Measurements from ENCODE around the gene MCM3AP. TPM values are rescaled to one million over a fixed set of nuclear protein-coding genes. Genes with fewer than 3 reads are reported as not detected.

The MCM3AP gene
- total RNA-seq, 1 experiment from 2014 or later = 128 TPM

- CTCF ChIA-PET = no interaction called here
- no peak for TF ChIP-seq CTCF (IDR thresholded peaks at IDR 0.05; ENCODE audit: unreplicated experiment)
- BruUV-seq (replicated peaks) = no TSS peak
- H3K36me3 Mint-ChIP-seq (ENCODE audit: insufficient read depth, unreplicated experiment) = no peaks in the 10 kb centered on the region
- no peak for DNase-seq (ENCODE audit: unreplicated experiment)
- H3K27ac Mint-ChIP-seq (ENCODE audit: low read depth, unreplicated experiment) = no peak overlapping the region
- no peaks in the 10 kb centered on the region for H3K27me3 Mint-ChIP-seq (ENCODE audit: insufficient read depth, unreplicated experiment)
- intact Hi-C loops (cut with micrococcal nuclease) = no loop called here
- H3K4me3 Mint-ChIP-seq (ENCODE audit: unreplicated experiment) = no peak overlapping the region
- POLR2A ChIA-PET = no interaction called here
- H3K9me3 Mint-ChIP-seq (ENCODE audit: unreplicated experiment) = no peaks in the 10 kb centered on the region
- H3K4me1 Mint-ChIP-seq (ENCODE audit: insufficient read depth, unreplicated experiment) = peaks cover 6% of the 10 kb centered on the region
Measured at GRCh38 chr21:46318464-46318845, 33.0 kb upstream of the MCM3AP start.

- BruUV-seq (replicated peaks) = no TSS peak
- Mint-ChIP-seq H3K4me3 (ENCODE audit: unreplicated experiment) (no peak overlapping the region), H3K36me3 (ENCODE audit: insufficient read depth, unreplicated experiment) (no peaks in the 10 kb centered on the region), H3K27me3 (ENCODE audit: insufficient read depth, unreplicated experiment) (no peaks in the 10 kb centered on the region), H3K27ac (ENCODE audit: low read depth, unreplicated experiment) (no peak overlapping the region), H3K9me3 (ENCODE audit: unreplicated experiment) (no peaks in the 10 kb centered on the region), H3K4me1 (ENCODE audit: insufficient read depth, unreplicated experiment) (peaks cover 6% of the 10 kb centered on the region)
- no peak for TF ChIP-seq CTCF (IDR thresholded peaks at IDR 0.05; ENCODE audit: unreplicated experiment)
- DNase-seq (ENCODE audit: unreplicated experiment) = no peak
- CTCF ChIA-PET = no interaction called here
- POLR2A ChIA-PET = no interaction called here
- intact Hi-C loops (cut with micrococcal nuclease) = no loop called here
Measured at GRCh38 chr21:46317710-46318463, 32.5 kb upstream of the MCM3AP start.

- H3K9me3 Mint-ChIP-seq (ENCODE audit: unreplicated experiment) = no peaks in the 10 kb centered on the region
- intact Hi-C loops (cut with micrococcal nuclease) = no loop called here
- ChIA-PET POLR2A (no interaction called here), CTCF (no interaction called here)
- DNase-seq (ENCODE audit: unreplicated experiment) = no peak
- peaks cover 6% of the 10 kb centered on the region for H3K4me1 Mint-ChIP-seq (ENCODE audit: insufficient read depth, unreplicated experiment)
- no peaks in the 10 kb centered on the region for H3K36me3 Mint-ChIP-seq (ENCODE audit: insufficient read depth, unreplicated experiment)
- H3K27me3 Mint-ChIP-seq (ENCODE audit: insufficient read depth, unreplicated experiment) = no peaks in the 10 kb centered on the region
- no peak overlapping the region for H3K27ac Mint-ChIP-seq (ENCODE audit: low read depth, unreplicated experiment)
- no TSS peak for BruUV-seq (replicated peaks)
- H3K4me3 Mint-ChIP-seq (ENCODE audit: unreplicated experiment) = no peak overlapping the region
- no peak for TF ChIP-seq CTCF (IDR thresholded peaks at IDR 0.05; ENCODE audit: unreplicated experiment)
Measured at GRCh38 chr21:46316708-46317324, 31.4 kb upstream of the MCM3AP start.

- no peak for DNase-seq (ENCODE audit: unreplicated experiment)
- no peaks in the 10 kb centered on the region for H3K27me3 Mint-ChIP-seq (ENCODE audit: insufficient read depth, unreplicated experiment)
- no peak overlapping the region for H3K4me3 Mint-ChIP-seq (ENCODE audit: unreplicated experiment)
- H3K36me3 Mint-ChIP-seq (ENCODE audit: insufficient read depth, unreplicated experiment) = peaks cover 2% of the 10 kb centered on the region
- H3K27ac Mint-ChIP-seq (ENCODE audit: low read depth, unreplicated experiment) = no peak overlapping the region
- H3K9me3 Mint-ChIP-seq (ENCODE audit: unreplicated experiment) = no peaks in the 10 kb centered on the region
- intact Hi-C loops (cut with micrococcal nuclease) = no loop called here
- BruUV-seq (replicated peaks) = no TSS peak
- ChIA-PET POLR2A (no interaction called here), CTCF (no interaction called here)
- no peaks in the 10 kb centered on the region for H3K4me1 Mint-ChIP-seq (ENCODE audit: insufficient read depth, unreplicated experiment)
- no peak for TF ChIP-seq CTCF (IDR thresholded peaks at IDR 0.05; ENCODE audit: unreplicated experiment)
Measured at GRCh38 chr21:46314441-46315020, 29.1 kb upstream of the MCM3AP start.
